H9 (cell line): ENCODE data around the gene MRPL23. TPM values are rescaled to one million over a fixed set of nuclear protein-coding genes. Genes with fewer than 3 reads are reported as not detected.

Source experiments
- DNase-seq: peaks from one replicate; pipeline ENCODE4 v3.0.0-alpha.2; 2017
- H2AFZ ChIP-seq: one replicate; pipeline ENCODE4 v1.6.1; 2013; ENCODE audit warnings: mild to moderate bottlenecking, low read length, control low read depth, moderate library complexity
- H2AK5ac ChIP-seq: 2 replicates; pipeline ENCODE4 v1.6.1; 2013; ENCODE audit warnings: low read length, control low read depth, mixed read lengths; ENCODE audit not compliant: insufficient read length
- H2BK120ac ChIP-seq: one replicate; pipeline ENCODE4 v1.6.1; 2013; ENCODE audit warnings: low read depth, mild to moderate bottlenecking, low read length, control low read depth, inconsistent platforms; ENCODE audit not compliant: poor library complexity, severe bottlenecking
- H2BK12ac ChIP-seq: 2 replicates; pipeline ENCODE4 v1.6.1; 2013; ENCODE audit warnings: low read length, control low read depth, mixed read lengths, low read depth; ENCODE audit not compliant: insufficient read length
- H2BK15ac ChIP-seq: 2 replicates; pipeline ENCODE4 v1.6.1; 2013; ENCODE audit warnings: low read depth, low read length, control low read depth
- H2BK20ac ChIP-seq: one replicate; pipeline ENCODE4 v1.6.1; 2013; ENCODE audit warnings: low read depth, mild to moderate bottlenecking, low read length, control low read depth, inconsistent platforms; ENCODE audit not compliant: poor library complexity, severe bottlenecking
- H2BK5ac ChIP-seq: 2 replicates; pipeline ENCODE4 v1.6.1; 2013; ENCODE audit warnings: low read length, control low read depth, mixed read lengths; ENCODE audit not compliant: insufficient read length
- H3K14ac ChIP-seq: 2 replicates; pipeline ENCODE4 v1.6.1; 2013; ENCODE audit warnings: low read length, control low read depth; ENCODE audit not compliant: insufficient read depth
- H3K18ac ChIP-seq: 2 replicates; pipeline ENCODE4 v1.6.1; 2013; ENCODE audit warnings: low read depth, mild to moderate bottlenecking, mixed read lengths, low read length, control low read depth; ENCODE audit not compliant: insufficient read length
- H3K23ac ChIP-seq: 2 replicates; pipeline ENCODE4 v1.6.1; 2013; ENCODE audit warnings: low read length, control low read depth, mixed read lengths, low read depth; ENCODE audit not compliant: insufficient read length
- H3K23me2 ChIP-seq: 2 replicates; pipeline ENCODE4 v1.6.1; 2013; ENCODE audit warnings: low read depth, mild to moderate bottlenecking, mixed read lengths, low read length, control low read depth; ENCODE audit not compliant: insufficient read length, poor library complexity, severe bottlenecking
- H3K27ac ChIP-seq: 2 replicates; pipeline ENCODE4 v1.5.1; 2013; ENCODE audit warnings: low read length, control low read depth, mixed read lengths, low read depth; ENCODE audit not compliant: insufficient read length
- H3K27me3 ChIP-seq: 2 replicates; pipeline ENCODE4 v1.6.1; 2013; ENCODE audit warnings: low read length, control low read depth, inconsistent platforms; ENCODE audit not compliant: insufficient read depth
- H3K4ac ChIP-seq: 2 replicates; pipeline ENCODE4 v1.6.1; 2013; ENCODE audit warnings: low read depth, mild to moderate bottlenecking, control low read depth, inconsistent platforms, low read length, moderate library complexity
- H3K4me1 ChIP-seq: 2 replicates; pipeline ENCODE4 v1.6.1; 2013; ENCODE audit warnings: low read length, control low read depth, inconsistent platforms; ENCODE audit not compliant: insufficient read depth
- H3K4me2 ChIP-seq: 2 replicates; pipeline ENCODE4 v1.6.1; 2013; ENCODE audit warnings: low read length, control low read depth, mixed read lengths; ENCODE audit not compliant: insufficient read length, insufficient read depth
- H3K56ac ChIP-seq: 2 replicates; pipeline ENCODE4 v1.6.1; 2013; ENCODE audit warnings: low read depth, mild to moderate bottlenecking, mixed read lengths, low read length, control low read depth; ENCODE audit not compliant: insufficient read length
- H3K79me1 ChIP-seq: 2 replicates; pipeline ENCODE4 v1.6.1; 2013; ENCODE audit warnings: low read depth, mild to moderate bottlenecking, moderate library complexity, low read length, control low read depth, inconsistent platforms; ENCODE audit not compliant: insufficient read depth, poor library complexity, severe bottlenecking
- H3K79me2 ChIP-seq: 2 replicates; pipeline ENCODE4 v1.6.1; 2013; ENCODE audit warnings: low read length, control low read depth, inconsistent platforms; ENCODE audit not compliant: insufficient read depth
- H3K9ac ChIP-seq: 2 replicates; pipeline ENCODE4 v1.6.1; 2013; ENCODE audit warnings: low read length, control low read depth, mixed read lengths; ENCODE audit not compliant: insufficient read length; ENCODE audit errors: extremely low read depth
- H3K9me3 ChIP-seq: one replicate; pipeline ENCODE4 v1.6.1; 2013; ENCODE audit warnings: low read depth, low read length, inconsistent platforms; ENCODE audit not compliant: control insufficient read depth
- H3T11ph ChIP-seq: one replicate; pipeline ENCODE4 v1.6.1; 2013; ENCODE audit warnings: mild to moderate bottlenecking, low read length, control low read depth, inconsistent platforms
- H4K20me1 ChIP-seq: one replicate; pipeline ENCODE4 v1.6.1; 2013; ENCODE audit not compliant: control insufficient read depth, insufficient read length, insufficient read depth
- H4K5ac ChIP-seq: 2 replicates; pipeline ENCODE4 v1.6.1; 2013; ENCODE audit warnings: low read depth, mild to moderate bottlenecking, mixed read lengths, low read length, control low read depth; ENCODE audit not compliant: insufficient read length
- H4K8ac ChIP-seq: replicated peaks from 2 replicates; pipeline ENCODE4 v1.6.1; 2013; ENCODE audit warnings: low read length, control low read depth, mixed read lengths, low read depth; ENCODE audit not compliant: insufficient read length
- H4K91ac ChIP-seq: 2 replicates; pipeline ENCODE4 v1.6.1; 2013; ENCODE audit warnings: low read depth, mild to moderate bottlenecking, moderate library complexity, mixed read lengths, low read length, control low read depth; ENCODE audit not compliant: insufficient read length
- H3K27ac Mint-ChIP-seq, 3 experiments: 2 replicates in 2 of 3; 3 replicates in 1 of 3; pipeline ENCODE4 v1.8.0; 2020 to 2021; ENCODE audit warnings: mixed read lengths in 3 of 3, mild to moderate bottlenecking in 1 of 3, moderate library complexity in 1 of 3
- H3K27me3 Mint-ChIP-seq: 2 replicates; pipeline ENCODE4 v1.8.0; 2021; ENCODE audit warnings: low read depth, mild to moderate bottlenecking, moderate library complexity, mixed read lengths
- H3K36me3 Mint-ChIP-seq, 3 experiments: 2 replicates in 2 of 3; 3 replicates in 1 of 3; pipeline ENCODE4 v1.8.0; 2020 to 2021; ENCODE audit warnings: low read depth in 3 of 3, mixed read lengths in 3 of 3; ENCODE audit not compliant: insufficient read depth in 1 of 3
- H3K4me1 Mint-ChIP-seq, 2 experiments: 2 replicates each; pipeline ENCODE4 v1.8.0; 2020; ENCODE audit warnings: mixed read lengths in 2 of 2
- H3K4me3 Mint-ChIP-seq, 2 experiments: 2 replicates in 1 of 2; 3 replicates in 1 of 2; pipeline ENCODE4 v1.8.0; 2020 to 2021; ENCODE audit warnings: mild to moderate bottlenecking in 2 of 2, mixed read lengths in 2 of 2, moderate library complexity in 1 of 2
- H3K9me3 Mint-ChIP-seq, 2 experiments: 2 replicates in 1 of 2; 3 replicates in 1 of 2; pipeline ENCODE4 v1.8.0; 2020; ENCODE audit warnings: mild to moderate bottlenecking in 2 of 2, mixed read lengths in 2 of 2, moderate library complexity in 1 of 2
- WGBS: extraction: QIAGEN DNeasy Blood & Tissue Kit; methylation state at CpG from one replicate; pipeline ENCODE4 v1.1.7; 2013; ENCODE audit warnings: missing lambda C conversion rate, low lambda C conversion rate, mixed read lengths; ENCODE audit not compliant: insufficient read length; ENCODE audit errors: extremely low coverage; 5-methylcytosine and 5-hydroxymethylcytosine counted together
- total RNA-seq: library from RNA; stranded (reverse); gene quantifications from 2 replicates; pipeline ENCODE4 v1.2.1, GENCODE V29; 2021
- TF ChIP-seq, protein P1 (sequence below): fragments of 200-600 bp; sonication (generic); conservative IDR thresholded peaks from 3 replicates; pipeline ENCODE4 v1.8.0; 2021; ENCODE audit warnings: antibody characterized with exemption, mild to moderate bottlenecking

Gene MRPL23
- total RNA-seq, 1 experiment from 2014 or later: 67.3 TPM

DNA sequence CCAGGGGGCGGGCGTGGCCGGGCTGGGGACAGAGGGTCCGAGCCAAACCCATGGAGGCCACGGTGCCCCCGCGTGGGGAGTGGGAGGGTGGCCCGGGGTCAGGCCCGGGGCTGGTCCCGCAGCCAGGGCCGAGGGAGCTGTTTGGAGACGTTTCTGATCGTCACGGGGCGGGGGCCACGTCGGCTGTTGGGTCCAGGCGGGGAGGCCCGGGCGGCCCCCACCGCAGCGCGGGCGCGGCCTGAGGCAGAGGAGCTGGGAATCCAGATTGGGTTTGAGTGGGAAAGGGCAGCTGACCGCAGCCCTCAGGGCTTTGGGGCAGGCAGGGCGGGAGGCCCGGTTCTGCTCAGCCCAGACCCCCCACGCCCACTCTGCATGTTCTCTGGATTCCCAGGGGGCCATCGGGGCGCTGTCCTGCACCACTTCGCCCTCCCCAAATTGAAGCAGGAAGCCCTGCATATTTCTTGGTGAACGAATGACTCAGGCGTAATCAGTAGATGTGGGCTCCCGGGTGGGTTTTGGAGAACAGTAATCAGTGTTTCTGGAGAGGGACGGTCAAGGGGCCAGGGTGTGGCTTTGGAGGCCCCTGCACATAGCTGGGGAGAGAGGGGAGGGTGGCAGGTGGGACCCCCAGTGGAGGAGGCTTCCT lies 583 bp downstream of the MRPL23 start:
- H2BK20ac ChIP-seq: no peak overlapping the region
- no peak overlapping the region for H3K23ac ChIP-seq
- no peak overlapping the region for H3K56ac ChIP-seq
- H3T11ph ChIP-seq: no peak overlapping the region
- no peak overlapping the region for H2BK15ac ChIP-seq
- TF ChIP-seq, protein P1, sequence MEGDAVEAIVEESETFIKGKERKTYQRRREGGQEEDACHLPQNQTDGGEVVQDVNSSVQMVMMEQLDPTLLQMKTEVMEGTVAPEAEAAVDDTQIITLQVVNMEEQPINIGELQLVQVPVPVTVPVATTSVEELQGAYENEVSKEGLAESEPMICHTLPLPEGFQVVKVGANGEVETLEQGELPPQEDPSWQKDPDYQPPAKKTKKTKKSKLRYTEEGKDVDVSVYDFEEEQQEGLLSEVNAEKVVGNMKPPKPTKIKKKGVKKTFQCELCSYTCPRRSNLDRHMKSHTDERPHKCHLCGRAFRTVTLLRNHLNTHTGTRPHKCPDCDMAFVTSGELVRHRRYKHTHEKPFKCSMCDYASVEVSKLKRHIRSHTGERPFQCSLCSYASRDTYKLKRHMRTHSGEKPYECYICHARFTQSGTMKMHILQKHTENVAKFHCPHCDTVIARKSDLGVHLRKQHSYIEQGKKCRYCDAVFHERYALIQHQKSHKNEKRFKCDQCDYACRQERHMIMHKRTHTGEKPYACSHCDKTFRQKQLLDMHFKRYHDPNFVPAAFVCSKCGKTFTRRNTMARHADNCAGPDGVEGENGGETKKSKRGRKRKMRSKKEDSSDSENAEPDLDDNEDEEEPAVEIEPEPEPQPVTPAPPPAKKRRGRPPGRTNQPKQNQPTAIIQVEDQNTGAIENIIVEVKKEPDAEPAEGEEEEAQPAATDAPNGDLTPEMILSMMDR: no peak
- H3K14ac ChIP-seq: no peak overlapping the region
- no peaks in the 10 kb centered on the region for H3K27me3 ChIP-seq
- H2AK5ac ChIP-seq: no peak overlapping the region
- no CpG with 5 or more reads among the region's 36 CpGs for WGBS
- no peak overlapping the region for H3K4me3 Mint-ChIP-seq
- H2AFZ ChIP-seq: no peak overlapping the region
- no peak overlapping the region for H2BK5ac ChIP-seq
- H3K4me2 ChIP-seq: no peak overlapping the region
- no peak overlapping the region for H3K27ac Mint-ChIP-seq
- H3K27ac ChIP-seq: no peak overlapping the region
- no peak overlapping the region for H2BK12ac ChIP-seq
- no peak overlapping the region for H2BK120ac ChIP-seq
- H4K8ac ChIP-seq: no peak overlapping the region
- H3K79me1 ChIP-seq: no peaks in the 10 kb centered on the region
- no peak for DNase-seq
- no peaks in the 10 kb centered on the region for H3K36me3 Mint-ChIP-seq
- H3K9me3 Mint-ChIP-seq: no peaks in the 10 kb centered on the region
- no peaks in the 10 kb centered on the region for H3K4me1 ChIP-seq
- H4K20me1 ChIP-seq: no peaks in the 10 kb centered on the region
- no peak overlapping the region for H4K91ac ChIP-seq
- H3K79me2 ChIP-seq: no peaks in the 10 kb centered on the region
- peaks cover 3% of the 10 kb centered on the region; the same call in 1 of the 2 replicates for H3K27me3 Mint-ChIP-seq
- no peak overlapping the region for H3K4ac ChIP-seq
- H3K9me3 ChIP-seq: no peaks in the 10 kb centered on the region
- no peak overlapping the region for H4K5ac ChIP-seq
- H3K4me1 Mint-ChIP-seq: peaks cover 0 to 4% of the 10 kb centered on the region in 2 experiments; a peak in 2 of 4 replicates
- H3K9ac ChIP-seq: no peak overlapping the region
- H3K23me2 ChIP-seq: no peaks in the 10 kb centered on the region
- H3K18ac ChIP-seq: no peak overlapping the region
